GM21423 (cell line): ENCODE data around the gene CACNA2D1.
"Not testable (repeated sequence)": the region's sequence is repeated elsewhere in the genome, so short reads cannot be mapped to it uniquely, and the experiment has no call there.

Source experiments
- ATAC-seq: cut with Tn5 transposase; IDR thresholded peaks from one replicate; pipeline ENCODE4 v1.9.1; 2021; ENCODE audit warnings: mild to moderate bottlenecking, moderate library complexity; ENCODE audit not compliant: unreplicated experiment

The CACNA2D1 gene

GRCh38 chr7:82053453-82054032 is 390.0 kb downstream of the CACNA2D1 start:
- no peak for ATAC-seq

GRCh38 chr7:82051601-82052000 is 392.0 kb downstream of the CACNA2D1 start:
- no peak for ATAC-seq

- ATAC-seq = no peak
These were observed 392.8 kb downstream of the CACNA2D1 start for GRCh38 chr7:82050792-82051191.

GRCh38 chr7:82049891-82050533 is 393.6 kb downstream of the CACNA2D1 start:
- no peak for ATAC-seq

- no peak for ATAC-seq
These were observed 394.1 kb downstream of the CACNA2D1 start for GRCh38 chr7:82049442-82049841.

- no peak for ATAC-seq
These were observed 399.0 kb downstream of the CACNA2D1 start for GRCh38 chr7:82044497-82045080.

GRCh38 chr7:82039621-82040020 is 404.0 kb downstream of the CACNA2D1 start:
- ATAC-seq = no peak

GRCh38 chr7:82036146-82036886 is 407.3 kb downstream of the CACNA2D1 start:
- no peak for ATAC-seq

GRCh38 chr7:82035456-82035855 is 408.1 kb downstream of the CACNA2D1 start:
- no peak for ATAC-seq

GRCh38 chr7:82032901-82033300 is 410.7 kb downstream of the CACNA2D1 start:
- no peak for ATAC-seq

- no peak for ATAC-seq
These were observed 414.2 kb downstream of the CACNA2D1 start for GRCh38 chr7:82029236-82029913.

GRCh38 chr7:82028097-82028496 is 415.5 kb downstream of the CACNA2D1 start:
- ATAC-seq = no peak

- ATAC-seq = no peak
These were observed 421.9 kb downstream of the CACNA2D1 start for GRCh38 chr7:82021713-82022112.

- ATAC-seq = no peak
These were observed 422.5 kb downstream of the CACNA2D1 start for GRCh38 chr7:82021036-82021435.

- ATAC-seq = no peak
These were observed 423.8 kb downstream of the CACNA2D1 start for GRCh38 chr7:82019551-82020475.

GRCh38 chr7:82018226-82018625 is 425.4 kb downstream of the CACNA2D1 start:
- ATAC-seq = no peak

- ATAC-seq = no peak
These were observed 426.1 kb downstream of the CACNA2D1 start for GRCh38 chr7:82017334-82017943.

- no peak for ATAC-seq
These were observed 427.8 kb downstream of the CACNA2D1 start for GRCh38 chr7:82015751-82016150.

- ATAC-seq = not testable (repeated sequence)
These were observed 429.0 kb downstream of the CACNA2D1 start for GRCh38 chr7:82014574-82014973.

- ATAC-seq = no peak
These were observed 431.1 kb downstream of the CACNA2D1 start for GRCh38 chr7:82012453-82012852.
